Measurements from ENCODE around the gene CBLB. TPM values are rescaled to one million over a fixed set of nuclear protein-coding genes. Genes with fewer than 3 reads are reported as not detected.

The CBLB gene
- total RNA-seq, 1 donor from 2014 or later: 30.0 TPM

- no peaks in the 10 kb centered on the region for H3K36me3 ChIP-seq (ENCODE audit: control insufficient read depth, insufficient read depth, low read length)
- H3K4me3 ChIP-seq (ENCODE audit: low read depth, low read length): peak overlapping the region; percentile 93
- TF ChIP-seq, protein P1, sequence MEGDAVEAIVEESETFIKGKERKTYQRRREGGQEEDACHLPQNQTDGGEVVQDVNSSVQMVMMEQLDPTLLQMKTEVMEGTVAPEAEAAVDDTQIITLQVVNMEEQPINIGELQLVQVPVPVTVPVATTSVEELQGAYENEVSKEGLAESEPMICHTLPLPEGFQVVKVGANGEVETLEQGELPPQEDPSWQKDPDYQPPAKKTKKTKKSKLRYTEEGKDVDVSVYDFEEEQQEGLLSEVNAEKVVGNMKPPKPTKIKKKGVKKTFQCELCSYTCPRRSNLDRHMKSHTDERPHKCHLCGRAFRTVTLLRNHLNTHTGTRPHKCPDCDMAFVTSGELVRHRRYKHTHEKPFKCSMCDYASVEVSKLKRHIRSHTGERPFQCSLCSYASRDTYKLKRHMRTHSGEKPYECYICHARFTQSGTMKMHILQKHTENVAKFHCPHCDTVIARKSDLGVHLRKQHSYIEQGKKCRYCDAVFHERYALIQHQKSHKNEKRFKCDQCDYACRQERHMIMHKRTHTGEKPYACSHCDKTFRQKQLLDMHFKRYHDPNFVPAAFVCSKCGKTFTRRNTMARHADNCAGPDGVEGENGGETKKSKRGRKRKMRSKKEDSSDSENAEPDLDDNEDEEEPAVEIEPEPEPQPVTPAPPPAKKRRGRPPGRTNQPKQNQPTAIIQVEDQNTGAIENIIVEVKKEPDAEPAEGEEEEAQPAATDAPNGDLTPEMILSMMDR (IDR thresholded peaks at IDR 0.05; ENCODE audit: insufficient read depth, low read length, severe bottlenecking): no peak
- DNase-seq (ENCODE audit: low read depth): no peak
- H3K27me3 ChIP-seq (ENCODE audit: control insufficient read depth, insufficient read depth, low read length): no peaks in the 10 kb centered on the region
- FAIRE-seq: no peak
Measured at GRCh38 chr3:105869861-105870755, 1.3 kb upstream of the CBLB start.

DNA sequence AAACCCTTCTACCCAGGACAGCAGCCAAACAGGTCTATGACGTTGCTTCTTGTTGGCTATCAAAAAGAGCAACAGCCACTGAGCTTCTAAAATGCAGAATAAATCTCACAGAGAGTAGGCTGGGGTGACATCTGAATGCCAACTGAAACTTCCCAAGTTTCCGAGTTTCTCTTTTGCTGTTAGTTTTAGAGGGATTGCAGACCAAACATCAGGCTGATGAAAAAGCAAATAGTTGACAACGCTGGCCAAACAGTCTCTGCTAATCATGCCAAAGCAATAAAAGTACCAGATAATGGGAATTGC is 670 bp upstream of the CBLB start:
- TF ChIP-seq, protein P1 (IDR thresholded peaks at IDR 0.05; ENCODE audit: insufficient read depth, low read length, severe bottlenecking): no peak
- H3K27me3 ChIP-seq (ENCODE audit: control insufficient read depth, insufficient read depth, low read length): no peaks in the 10 kb centered on the region
- no peaks in the 10 kb centered on the region for H3K36me3 ChIP-seq (ENCODE audit: control insufficient read depth, insufficient read depth, low read length)
- DNase-seq (ENCODE audit: low read depth) (no peak), FAIRE-seq (no peak)
- H3K4me3 ChIP-seq (ENCODE audit: low read depth, low read length): peak overlapping the region; percentile 93

GRCh38 chr3:105868431-105868741 is 426 bp downstream of the CBLB start:
- Histone ChIP-seq H3K36me3 (ENCODE audit: control insufficient read depth, insufficient read depth, low read length) (no peaks in the 10 kb centered on the region), H3K4me3 (ENCODE audit: low read depth, low read length) (peak overlapping the region; percentile 93), H3K27me3 (ENCODE audit: control insufficient read depth, insufficient read depth, low read length) (no peaks in the 10 kb centered on the region)
- FAIRE-seq (no peak), DNase-seq (ENCODE audit: low read depth) (no peak)
- TF ChIP-seq, protein P1 (IDR thresholded peaks at IDR 0.05; ENCODE audit: insufficient read depth, low read length, severe bottlenecking): no peak

DNA sequence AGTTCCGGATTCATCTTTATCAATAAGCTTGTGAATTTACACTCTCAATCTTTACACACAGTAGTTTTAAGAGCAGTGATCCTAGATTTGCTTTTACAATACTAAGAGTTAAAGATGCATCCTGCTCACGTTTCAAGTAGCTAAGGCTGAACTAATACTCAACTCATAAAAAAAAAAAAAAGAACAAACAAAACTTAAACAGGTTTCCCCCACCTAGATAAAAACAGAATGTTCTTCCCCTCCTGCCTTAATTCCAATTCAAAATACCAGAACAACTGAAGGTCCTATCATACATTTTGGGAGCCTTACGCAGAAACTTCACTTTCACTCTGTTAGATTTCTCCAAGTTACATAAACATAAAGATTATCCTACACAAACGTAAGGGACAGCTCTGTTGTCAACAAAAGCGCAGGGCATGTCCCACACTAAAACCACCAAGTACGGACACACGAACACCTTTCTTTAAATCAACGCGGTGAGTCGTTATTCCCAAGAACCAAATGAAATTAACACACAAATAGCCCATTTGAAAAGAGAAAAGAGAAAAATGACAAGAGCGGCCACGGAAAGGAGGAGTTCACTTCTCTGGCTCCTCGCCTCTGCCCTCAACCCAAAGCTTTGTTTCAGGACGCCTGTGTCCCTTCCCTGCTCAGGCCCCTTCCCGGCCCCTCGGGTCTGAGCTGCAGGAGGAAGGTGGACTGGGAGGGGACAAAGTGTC is 941 bp downstream of the CBLB start:
- FAIRE-seq: no peak
- H3K27me3 ChIP-seq (ENCODE audit: control insufficient read depth, insufficient read depth, low read length): no peaks in the 10 kb centered on the region
- TF ChIP-seq, protein P1 (IDR thresholded peaks at IDR 0.05; ENCODE audit: insufficient read depth, low read length, severe bottlenecking): no peak

DNA sequence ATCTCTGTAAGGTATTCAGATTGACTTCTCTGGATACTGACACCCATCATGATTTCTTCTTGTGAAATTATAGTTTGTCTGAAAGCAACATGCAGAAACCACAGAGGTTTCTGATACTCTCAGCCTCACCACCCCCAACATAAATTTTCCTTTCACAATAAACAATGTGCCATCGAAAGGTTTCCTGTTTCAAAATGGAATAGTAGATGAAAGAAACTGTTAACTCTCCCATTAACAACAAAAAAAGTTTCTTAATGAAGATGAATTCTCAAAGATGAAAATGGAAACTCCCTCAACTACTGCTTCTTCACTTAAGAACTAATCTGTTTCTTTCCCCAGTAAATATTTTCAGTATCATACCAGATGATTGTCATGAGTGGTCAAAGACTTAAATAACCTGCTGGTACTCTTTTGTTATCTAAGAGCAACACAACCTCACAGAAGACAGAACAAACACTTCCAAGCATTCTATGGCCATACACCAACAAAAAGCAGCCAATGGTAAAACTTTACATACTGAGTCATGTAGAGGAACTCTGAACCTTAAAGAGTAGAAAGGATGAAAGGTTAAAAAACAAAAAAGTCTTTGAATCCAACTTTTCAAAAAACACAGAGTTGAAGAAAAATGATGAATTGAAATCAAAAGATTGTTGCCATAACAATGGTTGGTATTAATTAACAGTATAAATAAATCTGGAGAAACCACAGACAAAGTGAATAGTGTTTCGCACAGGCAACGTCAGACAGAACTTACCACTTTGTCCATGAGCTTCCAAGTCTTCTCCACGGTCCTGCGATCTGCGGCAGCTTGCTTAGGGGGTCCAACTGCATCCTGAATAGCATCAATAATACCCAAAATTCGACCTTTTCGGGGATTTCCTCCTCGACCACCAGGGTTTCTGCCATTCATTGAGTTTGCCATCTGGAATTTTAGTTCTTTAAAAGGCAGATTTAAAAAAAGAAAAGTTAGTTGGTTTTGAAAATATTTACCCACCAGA is 1.9 kb downstream of the CBLB start:
- Histone ChIP-seq H3K36me3 (ENCODE audit: control insufficient read depth, insufficient read depth, low read length) (no peaks in the 10 kb centered on the region), H3K4me3 (ENCODE audit: low read depth, low read length) (peak overlapping the region; percentile 93), H3K27me3 (ENCODE audit: control insufficient read depth, insufficient read depth, low read length) (no peaks in the 10 kb centered on the region)
- FAIRE-seq: no peak
- peak; percentile 52 for DNase-seq (ENCODE audit: low read depth)
- TF ChIP-seq, protein P1 (IDR thresholded peaks at IDR 0.05; ENCODE audit: insufficient read depth, low read length, severe bottlenecking): no peak

More for the DNA sequence above, 941 bp downstream of the CBLB start:
- Histone ChIP-seq H3K36me3 (ENCODE audit: control insufficient read depth, insufficient read depth, low read length) (no peaks in the 10 kb centered on the region), H3K4me3 (ENCODE audit: low read depth, low read length) (peak overlapping the region; percentile 93)
- DNase-seq (ENCODE audit: low read depth): peak; percentile 23
